ENCODE data around the gene CACNA2D1.

The CACNA2D1 gene

GRCh38 chr7:82185443-82185842, 258.1 kb downstream of the CACNA2D1 start:
- TF ChIP-seq FOXP2 (optimal IDR thresholded peaks at IDR 0.05; ENCODE audit: borderline replicate concordance, extremely low read depth, extremely low read length, insufficient read depth) (no peak), POLR2AphosphoS5 (IDR thresholded peaks at IDR 0.05; ENCODE audit: low read depth, low read length) (no peak), SIN3A (IDR thresholded peaks at IDR 0.05; ENCODE audit: borderline replicate concordance, insufficient read depth, low read length) (no peak), TAF1 (IDR thresholded peaks at IDR 0.05; ENCODE audit: borderline replicate concordance, insufficient read depth, low read length) (no peak)
- TF ChIP-seq, protein P1, sequence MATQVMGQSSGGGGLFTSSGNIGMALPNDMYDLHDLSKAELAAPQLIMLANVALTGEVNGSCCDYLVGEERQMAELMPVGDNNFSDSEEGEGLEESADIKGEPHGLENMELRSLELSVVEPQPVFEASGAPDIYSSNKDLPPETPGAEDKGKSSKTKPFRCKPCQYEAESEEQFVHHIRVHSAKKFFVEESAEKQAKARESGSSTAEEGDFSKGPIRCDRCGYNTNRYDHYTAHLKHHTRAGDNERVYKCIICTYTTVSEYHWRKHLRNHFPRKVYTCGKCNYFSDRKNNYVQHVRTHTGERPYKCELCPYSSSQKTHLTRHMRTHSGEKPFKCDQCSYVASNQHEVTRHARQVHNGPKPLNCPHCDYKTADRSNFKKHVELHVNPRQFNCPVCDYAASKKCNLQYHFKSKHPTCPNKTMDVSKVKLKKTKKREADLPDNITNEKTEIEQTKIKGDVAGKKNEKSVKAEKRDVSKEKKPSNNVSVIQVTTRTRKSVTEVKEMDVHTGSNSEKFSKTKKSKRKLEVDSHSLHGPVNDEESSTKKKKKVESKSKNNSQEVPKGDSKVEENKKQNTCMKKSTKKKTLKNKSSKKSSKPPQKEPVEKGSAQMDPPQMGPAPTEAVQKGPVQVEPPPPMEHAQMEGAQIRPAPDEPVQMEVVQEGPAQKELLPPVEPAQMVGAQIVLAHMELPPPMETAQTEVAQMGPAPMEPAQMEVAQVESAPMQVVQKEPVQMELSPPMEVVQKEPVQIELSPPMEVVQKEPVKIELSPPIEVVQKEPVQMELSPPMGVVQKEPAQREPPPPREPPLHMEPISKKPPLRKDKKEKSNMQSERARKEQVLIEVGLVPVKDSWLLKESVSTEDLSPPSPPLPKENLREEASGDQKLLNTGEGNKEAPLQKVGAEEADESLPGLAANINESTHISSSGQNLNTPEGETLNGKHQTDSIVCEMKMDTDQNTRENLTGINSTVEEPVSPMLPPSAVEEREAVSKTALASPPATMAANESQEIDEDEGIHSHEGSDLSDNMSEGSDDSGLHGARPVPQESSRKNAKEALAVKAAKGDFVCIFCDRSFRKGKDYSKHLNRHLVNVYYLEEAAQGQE (IDR thresholded peaks at IDR 0.05; ENCODE audit: insufficient read depth in 1 of 2, low read depth in 2 of 2, low read length in 2 of 2): no peak

DNA sequence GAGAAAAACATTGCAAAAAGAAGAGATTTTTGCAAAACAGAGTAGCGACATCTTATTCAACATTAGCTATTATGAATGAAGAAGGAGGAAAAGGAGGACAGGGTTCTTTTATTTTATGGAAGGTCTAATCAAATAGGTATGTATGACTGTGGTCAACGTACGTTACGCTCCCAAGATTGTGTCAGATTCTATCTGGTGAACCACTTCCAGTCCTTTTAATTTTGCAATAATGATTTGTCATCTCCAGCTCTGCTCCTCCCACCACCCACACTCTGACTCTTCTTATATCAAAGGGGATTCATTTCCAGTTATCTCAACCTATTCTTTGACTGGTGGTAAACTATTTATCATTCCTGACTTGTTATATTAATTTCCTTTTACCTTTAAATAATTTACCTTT, 259.9 kb downstream of the CACNA2D1 start:
- TF ChIP-seq, protein P1 (IDR thresholded peaks at IDR 0.05; ENCODE audit: insufficient read depth in 1 of 2, low read depth in 2 of 2, low read length in 2 of 2): no peak
- TF ChIP-seq TAF1 (IDR thresholded peaks at IDR 0.05; ENCODE audit: borderline replicate concordance, insufficient read depth, low read length): no peak
- TF ChIP-seq SIN3A (IDR thresholded peaks at IDR 0.05; ENCODE audit: borderline replicate concordance, insufficient read depth, low read length): no peak
- no peak for TF ChIP-seq POLR2AphosphoS5 (IDR thresholded peaks at IDR 0.05; ENCODE audit: low read depth, low read length)
- no peak for TF ChIP-seq FOXP2 (optimal IDR thresholded peaks at IDR 0.05; ENCODE audit: borderline replicate concordance, extremely low read depth, extremely low read length, insufficient read depth)

GRCh38 chr7:82179311-82179710, 264.3 kb downstream of the CACNA2D1 start:
- TF ChIP-seq TAF1 (IDR thresholded peaks at IDR 0.05; ENCODE audit: borderline replicate concordance, insufficient read depth, low read length) (no peak), SIN3A (IDR thresholded peaks at IDR 0.05; ENCODE audit: borderline replicate concordance, insufficient read depth, low read length) (no peak), FOXP2 (optimal IDR thresholded peaks at IDR 0.05; ENCODE audit: borderline replicate concordance, extremely low read depth, extremely low read length, insufficient read depth) (no peak), POLR2AphosphoS5 (IDR thresholded peaks at IDR 0.05; ENCODE audit: low read depth, low read length) (no peak)
- TF ChIP-seq, protein P1 (IDR thresholded peaks at IDR 0.05; ENCODE audit: insufficient read depth in 1 of 2, low read depth in 2 of 2, low read length in 2 of 2): no peak

DNA sequence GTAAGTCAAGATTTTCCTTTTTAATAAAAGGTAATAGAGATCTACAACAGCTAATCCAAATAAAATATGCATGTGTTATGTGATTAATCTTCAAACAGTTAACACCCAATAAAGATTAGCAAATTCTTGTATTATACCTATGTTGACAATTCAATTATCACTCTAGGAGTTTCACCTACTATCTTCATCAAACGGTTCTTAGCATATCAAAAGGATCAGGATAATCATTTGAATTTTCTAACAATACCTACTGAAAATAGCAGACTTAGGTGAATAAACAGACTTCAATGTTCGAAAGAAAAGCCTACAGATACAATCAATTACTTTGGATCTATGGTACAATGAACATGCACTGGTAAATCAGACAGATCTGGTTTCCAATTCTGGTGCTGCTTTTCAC, 268.3 kb downstream of the CACNA2D1 start:
- no peak for TF ChIP-seq FOXP2 (optimal IDR thresholded peaks at IDR 0.05; ENCODE audit: borderline replicate concordance, extremely low read depth, extremely low read length, insufficient read depth)
- TF ChIP-seq POLR2AphosphoS5 (IDR thresholded peaks at IDR 0.05; ENCODE audit: low read depth, low read length): no peak
- no peak for TF ChIP-seq TAF1 (IDR thresholded peaks at IDR 0.05; ENCODE audit: borderline replicate concordance, insufficient read depth, low read length)
- TF ChIP-seq, protein P1 (IDR thresholded peaks at IDR 0.05; ENCODE audit: insufficient read depth in 1 of 2, low read depth in 2 of 2, low read length in 2 of 2): no peak
- TF ChIP-seq SIN3A (IDR thresholded peaks at IDR 0.05; ENCODE audit: borderline replicate concordance, insufficient read depth, low read length): no peak
